Progenitor cell of endocrine pancreas (in vitro differentiated cells): ENCODE measurements around the gene NOP9. TPM values are rescaled to one million over a fixed set of nuclear protein-coding genes. Genes with fewer than 3 reads are reported as not detected.

Experiments used
- DNase-seq: peaks from one replicate; pipeline ENCODE4 v3.0.0; 2021; ENCODE audit warnings: low spot score; ENCODE audit not compliant: unreplicated experiment
- H3K27ac Mint-ChIP-seq: 2 replicates; pipeline ENCODE4 v1.8.0; 2021; ENCODE audit warnings: mild to moderate bottlenecking, moderate library complexity, mixed read lengths
- H3K27me3 Mint-ChIP-seq: 2 replicates; pipeline ENCODE4 v1.8.0; 2021; ENCODE audit warnings: mixed read lengths
- H3K36me3 Mint-ChIP-seq: 2 replicates; pipeline ENCODE4 v1.8.0; 2022; ENCODE audit warnings: mixed read lengths; ENCODE audit not compliant: insufficient read depth
- H3K4me1 Mint-ChIP-seq: 2 replicates; pipeline ENCODE4 v1.8.0; 2021; ENCODE audit warnings: low read depth, mixed read lengths
- H3K4me3 Mint-ChIP-seq: 2 replicates; pipeline ENCODE4 v1.8.0; 2021; ENCODE audit warnings: low read depth, mild to moderate bottlenecking, moderate library complexity, mixed read lengths
- H3K9me3 Mint-ChIP-seq: 2 replicates; pipeline ENCODE4 v1.8.0; 2021; ENCODE audit warnings: low read depth, mixed read lengths
- total RNA-seq: library from RNA; stranded (reverse); gene quantifications from 2 replicates; pipeline ENCODE4 v1.2.1, GENCODE V29; 2021
- TF ChIP-seq, protein P1 (sequence below): fragments of 200-600 bp; sonication (generic); IDR thresholded peaks from one replicate; pipeline ENCODE4 v1.5.0; 2021; ENCODE audit warnings: antibody characterized with exemption, mild to moderate bottlenecking; ENCODE audit not compliant: unreplicated experiment

NOP9 gene
- total RNA-seq, 1 donor from 2014 or later: 32.6 TPM

DNA sequence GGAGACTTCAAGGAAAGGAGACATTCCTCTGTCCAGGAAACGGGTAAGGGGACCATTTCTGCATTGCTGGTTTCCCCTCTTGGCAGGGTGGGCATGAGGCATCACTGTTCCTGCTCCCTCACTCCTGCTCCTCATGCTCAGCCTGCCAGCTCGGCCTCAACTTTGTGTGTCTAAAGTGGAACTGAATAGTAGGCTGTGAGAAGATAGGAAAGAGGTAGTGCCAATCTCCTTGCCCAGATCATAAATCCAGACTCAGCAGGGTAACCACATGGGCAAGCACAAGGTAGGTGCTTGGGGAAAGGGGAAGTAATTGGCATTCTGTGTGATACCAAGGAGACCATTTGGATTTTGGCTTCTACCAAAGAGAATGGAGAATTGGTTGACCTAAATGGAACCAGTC, 14.3 kb downstream of the NOP9 start:
- TF ChIP-seq, protein P1, sequence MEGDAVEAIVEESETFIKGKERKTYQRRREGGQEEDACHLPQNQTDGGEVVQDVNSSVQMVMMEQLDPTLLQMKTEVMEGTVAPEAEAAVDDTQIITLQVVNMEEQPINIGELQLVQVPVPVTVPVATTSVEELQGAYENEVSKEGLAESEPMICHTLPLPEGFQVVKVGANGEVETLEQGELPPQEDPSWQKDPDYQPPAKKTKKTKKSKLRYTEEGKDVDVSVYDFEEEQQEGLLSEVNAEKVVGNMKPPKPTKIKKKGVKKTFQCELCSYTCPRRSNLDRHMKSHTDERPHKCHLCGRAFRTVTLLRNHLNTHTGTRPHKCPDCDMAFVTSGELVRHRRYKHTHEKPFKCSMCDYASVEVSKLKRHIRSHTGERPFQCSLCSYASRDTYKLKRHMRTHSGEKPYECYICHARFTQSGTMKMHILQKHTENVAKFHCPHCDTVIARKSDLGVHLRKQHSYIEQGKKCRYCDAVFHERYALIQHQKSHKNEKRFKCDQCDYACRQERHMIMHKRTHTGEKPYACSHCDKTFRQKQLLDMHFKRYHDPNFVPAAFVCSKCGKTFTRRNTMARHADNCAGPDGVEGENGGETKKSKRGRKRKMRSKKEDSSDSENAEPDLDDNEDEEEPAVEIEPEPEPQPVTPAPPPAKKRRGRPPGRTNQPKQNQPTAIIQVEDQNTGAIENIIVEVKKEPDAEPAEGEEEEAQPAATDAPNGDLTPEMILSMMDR: no peak
- Mint-ChIP-seq H3K4me3 (no peak overlapping the region), H3K27ac (no peak overlapping the region), H3K27me3 (peaks cover 29% of the 10 kb centered on the region), H3K36me3 (no peaks in the 10 kb centered on the region), H3K4me1 (no peaks in the 10 kb centered on the region), H3K9me3 (no peaks in the 10 kb centered on the region)
- DNase-seq: no peak

DNA sequence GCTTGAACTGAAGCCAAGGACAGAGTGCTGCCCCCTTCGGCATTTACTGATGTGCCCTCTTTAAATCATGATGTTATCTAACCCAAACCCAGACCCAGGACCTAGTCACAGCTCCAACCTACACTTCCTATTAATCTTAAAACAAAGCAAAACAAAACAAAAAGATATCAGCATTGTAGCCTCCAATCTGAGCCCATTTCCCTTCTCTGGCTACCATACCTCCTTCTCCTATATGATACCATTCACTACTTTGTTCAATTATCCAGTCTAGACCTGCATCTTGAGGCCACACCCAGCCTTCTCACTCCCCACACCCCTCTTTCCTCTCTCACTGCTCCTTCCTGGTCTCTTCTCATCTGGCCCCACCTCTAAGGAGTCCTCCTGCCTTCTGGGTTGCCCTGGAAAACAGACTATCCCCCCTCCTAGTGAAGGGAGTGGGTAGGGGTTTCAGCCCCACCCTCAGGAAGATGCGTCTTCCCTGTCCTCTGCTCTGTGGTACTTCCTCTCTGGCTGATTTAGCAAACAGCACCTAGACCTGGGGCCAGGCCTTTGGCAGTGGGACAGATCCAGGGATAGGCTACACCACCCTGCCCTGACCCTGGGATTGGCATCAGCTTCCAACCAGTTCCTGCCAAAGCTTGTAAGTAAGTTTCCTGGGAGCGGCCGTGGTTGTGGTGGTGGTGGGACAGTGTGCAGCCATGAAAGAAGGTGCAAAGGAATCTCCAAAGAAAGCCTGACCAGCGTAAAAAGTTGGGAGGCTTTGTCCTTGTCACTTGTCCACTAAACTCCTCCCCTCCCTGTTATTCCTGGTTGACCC, 14.9 kb downstream of the NOP9 start:
- DNase-seq: no peak
- H3K4me1 Mint-ChIP-seq: no peaks in the 10 kb centered on the region
- no peak overlapping the region for H3K27ac Mint-ChIP-seq
- peaks cover 36% of the 10 kb centered on the region for H3K27me3 Mint-ChIP-seq
- H3K36me3 Mint-ChIP-seq: no peaks in the 10 kb centered on the region
- H3K4me3 Mint-ChIP-seq: no peak overlapping the region
- H3K9me3 Mint-ChIP-seq: no peaks in the 10 kb centered on the region
- TF ChIP-seq, protein P1: no peak

DNA sequence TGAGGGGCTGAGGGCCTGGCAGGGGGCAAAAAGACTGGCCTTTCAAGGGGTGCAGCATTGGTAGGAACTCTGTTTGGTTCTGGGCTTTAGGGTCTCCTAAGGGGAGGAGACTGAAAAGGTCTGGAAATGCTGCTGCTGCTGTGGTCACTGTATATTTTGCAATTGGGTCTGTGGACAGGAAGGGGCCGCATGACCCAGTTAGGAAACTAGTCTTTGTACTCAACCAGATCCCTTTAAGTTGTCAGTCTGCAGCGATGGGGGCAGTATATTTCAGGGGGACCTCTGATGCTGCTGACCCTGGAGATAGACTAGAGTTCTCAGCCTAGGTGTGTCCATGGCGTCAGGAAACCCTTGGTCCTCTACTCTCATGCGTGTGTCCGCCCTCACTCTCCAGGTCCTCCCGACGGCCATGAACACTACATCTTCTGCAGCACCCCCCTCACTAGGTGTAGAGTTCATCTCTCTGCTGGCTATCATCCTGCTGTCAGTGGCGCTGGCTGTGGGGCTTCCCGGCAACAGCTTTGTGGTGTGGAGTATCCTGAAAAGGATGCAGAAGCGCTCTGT, 15.7 kb downstream of the NOP9 start:
- Mint-ChIP-seq H3K9me3 (no peaks in the 10 kb centered on the region), H3K4me1 (no peaks in the 10 kb centered on the region), H3K27ac (no peak overlapping the region), H3K4me3 (no peak overlapping the region), H3K36me3 (no peaks in the 10 kb centered on the region), H3K27me3 (peaks cover 44% of the 10 kb centered on the region)
- TF ChIP-seq, protein P1: no peak
- no peak for DNase-seq

DNA sequence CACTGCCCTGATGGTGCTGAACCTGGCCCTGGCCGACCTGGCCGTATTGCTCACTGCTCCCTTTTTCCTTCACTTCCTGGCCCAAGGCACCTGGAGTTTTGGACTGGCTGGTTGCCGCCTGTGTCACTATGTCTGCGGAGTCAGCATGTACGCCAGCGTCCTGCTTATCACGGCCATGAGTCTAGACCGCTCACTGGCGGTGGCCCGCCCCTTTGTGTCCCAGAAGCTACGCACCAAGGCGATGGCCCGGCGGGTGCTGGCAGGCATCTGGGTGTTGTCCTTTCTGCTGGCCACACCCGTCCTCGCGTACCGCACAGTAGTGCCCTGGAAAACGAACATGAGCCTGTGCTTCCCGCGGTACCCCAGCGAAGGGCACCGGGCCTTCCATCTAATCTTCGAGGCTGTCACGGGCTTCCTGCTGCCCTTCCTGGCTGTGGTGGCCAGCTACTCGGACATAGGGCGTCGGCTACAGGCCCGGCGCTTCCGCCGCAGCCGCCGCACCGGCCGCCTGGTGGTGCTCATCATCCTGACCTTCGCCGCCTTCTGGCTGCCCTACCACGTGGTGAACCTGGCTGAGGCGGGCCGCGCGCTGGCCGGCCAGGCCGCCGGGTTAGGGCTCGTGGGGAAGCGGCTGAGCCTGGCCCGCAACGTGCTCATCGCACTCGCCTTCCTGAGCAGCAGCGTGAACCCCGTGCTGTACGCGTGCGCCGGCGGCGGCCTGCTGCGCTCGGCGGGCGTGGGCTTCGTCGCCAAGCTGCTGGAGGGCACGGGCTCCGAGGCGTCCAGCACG, 16.4 kb downstream of the NOP9 start:
- H3K4me1 Mint-ChIP-seq: no peaks in the 10 kb centered on the region
- TF ChIP-seq, protein P1: peak; percentile 13
- H3K36me3 Mint-ChIP-seq: no peaks in the 10 kb centered on the region
- no peak overlapping the region for H3K27ac Mint-ChIP-seq
- peaks cover 45% of the 10 kb centered on the region for H3K27me3 Mint-ChIP-seq
- H3K4me3 Mint-ChIP-seq: no peak overlapping the region
- no peak for DNase-seq
- H3K9me3 Mint-ChIP-seq: no peaks in the 10 kb centered on the region

DNA sequence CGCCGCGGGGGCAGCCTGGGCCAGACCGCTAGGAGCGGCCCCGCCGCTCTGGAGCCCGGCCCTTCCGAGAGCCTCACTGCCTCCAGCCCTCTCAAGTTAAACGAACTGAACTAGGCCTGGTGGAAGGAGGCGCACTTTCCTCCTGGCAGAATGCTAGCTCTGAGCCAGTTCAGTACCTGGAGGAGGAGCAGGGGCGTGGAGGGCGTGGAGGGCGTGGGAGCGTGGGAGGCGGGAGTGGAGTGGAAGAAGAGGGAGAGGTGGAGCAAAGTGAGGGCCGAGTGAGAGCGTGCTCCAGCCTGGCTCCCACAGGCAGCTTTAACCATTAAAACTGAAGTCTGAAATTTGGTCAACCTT, 16.9 kb downstream of the NOP9 start:
- no peak for DNase-seq
- peaks cover 46% of the 10 kb centered on the region for H3K27me3 Mint-ChIP-seq
- no peaks in the 10 kb centered on the region for H3K36me3 Mint-ChIP-seq
- H3K4me1 Mint-ChIP-seq: no peaks in the 10 kb centered on the region
- no peak overlapping the region for H3K4me3 Mint-ChIP-seq
- H3K27ac Mint-ChIP-seq: no peak overlapping the region
- TF ChIP-seq, protein P1: no peak
- H3K9me3 Mint-ChIP-seq: no peaks in the 10 kb centered on the region
